Astrocyte of the cerebellum (primary cell): Measurements from ENCODE around the gene RYR1.

Experiments used
- DNase-seq: peaks from one replicate; pipeline ENCODE4 v3.0.0-alpha.2; 2011; ENCODE audit warnings: low read depth
- H3K4me3 ChIP-seq: 2 replicates; pipeline ENCODE4 v1.5.1; 2011; ENCODE audit warnings: mild to moderate bottlenecking, low read depth, low read length, moderate library complexity
- in situ Hi-C: cut with HindIII; loops from 2 replicates; pipeline ENCODE4 v1.10.0; 2017; ENCODE audit warnings: low sequenced_read_pairs
- TF ChIP-seq, protein P1 (sequence below): IDR thresholded peaks from 2 replicates; pipeline ENCODE4 v1.5.1; 2012; ENCODE audit warnings: low read length, low read depth, moderate library complexity, mild to moderate bottlenecking; ENCODE audit errors: missing control alignments

Gene RYR1

DNA sequence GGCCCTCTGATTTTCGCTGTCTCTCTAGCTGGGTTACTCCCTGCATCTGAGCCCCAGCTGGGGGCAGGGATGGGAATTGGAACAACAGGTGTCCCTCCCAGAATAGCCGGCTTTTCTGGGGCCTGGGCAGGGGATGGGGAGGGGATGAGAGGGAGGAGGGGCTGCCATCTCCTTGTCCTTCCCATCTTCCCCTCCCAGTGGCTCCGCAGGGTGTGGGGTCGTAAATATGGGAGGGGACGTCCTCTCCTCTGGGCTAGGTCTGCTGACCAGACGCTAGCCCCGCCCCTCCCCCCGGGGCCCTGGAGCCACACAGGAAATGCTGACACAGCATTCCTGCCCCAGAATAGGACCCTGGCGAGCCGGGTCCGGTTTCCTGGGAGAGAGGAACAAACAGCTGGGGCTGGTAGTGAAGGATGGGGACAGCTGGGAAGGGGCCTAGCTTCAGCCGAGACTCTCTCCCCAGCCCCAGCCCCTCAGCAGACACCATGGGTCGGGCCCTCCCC lies 1.1 kb downstream of the RYR1 start:
- TF ChIP-seq, protein P1, sequence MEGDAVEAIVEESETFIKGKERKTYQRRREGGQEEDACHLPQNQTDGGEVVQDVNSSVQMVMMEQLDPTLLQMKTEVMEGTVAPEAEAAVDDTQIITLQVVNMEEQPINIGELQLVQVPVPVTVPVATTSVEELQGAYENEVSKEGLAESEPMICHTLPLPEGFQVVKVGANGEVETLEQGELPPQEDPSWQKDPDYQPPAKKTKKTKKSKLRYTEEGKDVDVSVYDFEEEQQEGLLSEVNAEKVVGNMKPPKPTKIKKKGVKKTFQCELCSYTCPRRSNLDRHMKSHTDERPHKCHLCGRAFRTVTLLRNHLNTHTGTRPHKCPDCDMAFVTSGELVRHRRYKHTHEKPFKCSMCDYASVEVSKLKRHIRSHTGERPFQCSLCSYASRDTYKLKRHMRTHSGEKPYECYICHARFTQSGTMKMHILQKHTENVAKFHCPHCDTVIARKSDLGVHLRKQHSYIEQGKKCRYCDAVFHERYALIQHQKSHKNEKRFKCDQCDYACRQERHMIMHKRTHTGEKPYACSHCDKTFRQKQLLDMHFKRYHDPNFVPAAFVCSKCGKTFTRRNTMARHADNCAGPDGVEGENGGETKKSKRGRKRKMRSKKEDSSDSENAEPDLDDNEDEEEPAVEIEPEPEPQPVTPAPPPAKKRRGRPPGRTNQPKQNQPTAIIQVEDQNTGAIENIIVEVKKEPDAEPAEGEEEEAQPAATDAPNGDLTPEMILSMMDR: no peak
- DNase-seq: no peak
- H3K4me3 ChIP-seq: no peak overlapping the region
- in situ Hi-C loops: no loop called here

DNA sequence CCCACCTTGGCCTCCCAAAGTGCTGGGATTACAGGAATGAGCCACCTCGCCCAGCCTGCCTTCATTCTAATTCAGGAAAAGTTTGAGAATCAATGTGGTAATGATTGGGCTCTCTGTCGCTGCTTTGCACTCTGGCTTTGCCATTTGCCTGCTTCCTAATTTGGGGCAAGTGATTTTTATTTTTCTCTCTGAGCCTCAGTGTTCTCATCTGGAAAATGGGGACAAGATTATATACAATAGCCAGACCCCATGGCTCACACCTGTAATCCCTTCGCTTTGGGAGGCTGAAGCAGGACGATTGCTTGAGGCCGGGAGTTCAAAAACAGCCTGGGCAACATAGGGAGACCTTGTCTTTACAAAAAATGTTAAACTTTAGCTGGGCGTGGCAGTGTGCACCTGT lies 3.8 kb downstream of the RYR1 start:
- no peak for DNase-seq
- TF ChIP-seq, protein P1: no peak
- no peak overlapping the region for H3K4me3 ChIP-seq
- in situ Hi-C loops: no loop called here

DNA sequence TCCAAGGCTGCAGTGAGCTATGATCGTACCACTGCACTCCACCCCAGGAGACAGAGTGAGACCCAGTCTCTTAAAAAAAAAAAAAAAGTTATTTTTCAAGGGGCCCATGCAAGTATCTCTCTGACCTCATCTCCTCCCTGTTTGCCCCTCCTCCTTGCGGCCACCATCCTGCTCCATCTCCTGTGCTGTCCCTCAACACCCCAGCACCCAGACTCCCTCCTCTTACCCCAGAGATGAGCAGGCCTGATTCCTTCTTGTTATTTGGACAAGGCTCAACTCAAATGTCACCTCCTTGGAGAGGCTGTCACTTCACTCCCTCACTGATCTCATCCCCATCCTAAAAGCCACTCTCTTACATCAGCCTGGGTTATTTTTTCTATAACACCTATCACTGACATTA lies 4.4 kb downstream of the RYR1 start:
- TF ChIP-seq, protein P1: no peak
- DNase-seq: no peak
- in situ Hi-C loops: no loop called here
- H3K4me3 ChIP-seq: no peak overlapping the region

DNA sequence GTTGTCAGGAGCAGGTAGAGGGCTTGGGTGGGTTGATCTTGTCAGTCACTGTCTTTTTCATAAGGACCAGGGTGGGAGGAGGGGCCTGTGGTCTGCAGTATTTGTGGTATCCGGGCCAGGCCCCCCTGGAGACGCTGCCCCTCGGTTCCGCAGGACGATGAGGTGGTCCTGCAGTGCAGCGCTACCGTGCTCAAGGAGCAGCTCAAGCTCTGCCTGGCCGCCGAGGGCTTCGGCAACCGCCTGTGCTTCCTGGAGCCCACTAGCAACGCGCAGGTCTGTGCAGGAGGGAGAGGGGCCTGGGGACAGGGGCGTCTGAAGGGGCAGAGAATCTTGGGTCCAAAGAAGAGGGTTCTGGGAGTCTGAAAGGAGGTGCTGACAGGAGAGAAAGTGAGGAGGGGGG lies 7.1 kb downstream of the RYR1 start:
- H3K4me3 ChIP-seq: no peak overlapping the region
- in situ Hi-C loops: no loop called here
- no peak for DNase-seq
- TF ChIP-seq, protein P1: no peak

DNA sequence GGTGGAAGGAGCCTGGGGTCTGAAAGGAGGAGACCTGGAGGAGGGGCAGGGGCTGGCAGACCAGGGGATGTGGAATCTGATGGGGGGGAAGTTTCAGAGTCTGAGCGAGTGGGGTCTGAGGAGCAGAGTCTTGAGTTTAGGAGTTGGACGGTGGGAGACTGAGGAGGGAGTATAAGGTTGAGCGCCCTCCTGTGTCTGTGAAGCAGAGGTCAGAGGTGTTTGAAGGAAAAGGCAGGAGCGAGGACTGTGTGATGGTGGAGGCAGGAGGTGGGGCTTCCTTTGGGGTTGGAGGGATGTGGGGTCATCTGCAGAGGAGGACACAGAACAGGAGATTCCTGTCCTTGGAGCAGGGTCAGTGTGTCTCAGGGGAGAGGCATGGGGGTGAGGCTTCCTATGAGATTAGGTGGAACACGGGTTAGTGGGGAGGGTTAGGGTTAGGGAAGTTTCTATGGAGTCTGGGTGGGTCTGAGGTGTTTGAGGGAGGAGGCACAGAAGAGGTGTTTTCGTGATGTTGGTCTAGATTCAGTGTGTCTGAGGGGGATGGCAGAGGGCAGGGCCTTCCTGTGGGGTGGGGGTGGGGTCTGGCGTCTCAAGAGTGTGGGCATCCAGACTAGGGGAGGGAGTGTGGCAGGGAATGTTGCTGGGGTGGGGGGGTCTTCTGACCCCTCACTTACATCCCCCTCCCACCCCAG lies 8.3 kb downstream of the RYR1 start:
- in situ Hi-C loops: no loop called here
- TF ChIP-seq, protein P1: no peak
- no peak overlapping the region for H3K4me3 ChIP-seq
- DNase-seq: no peak

DNA sequence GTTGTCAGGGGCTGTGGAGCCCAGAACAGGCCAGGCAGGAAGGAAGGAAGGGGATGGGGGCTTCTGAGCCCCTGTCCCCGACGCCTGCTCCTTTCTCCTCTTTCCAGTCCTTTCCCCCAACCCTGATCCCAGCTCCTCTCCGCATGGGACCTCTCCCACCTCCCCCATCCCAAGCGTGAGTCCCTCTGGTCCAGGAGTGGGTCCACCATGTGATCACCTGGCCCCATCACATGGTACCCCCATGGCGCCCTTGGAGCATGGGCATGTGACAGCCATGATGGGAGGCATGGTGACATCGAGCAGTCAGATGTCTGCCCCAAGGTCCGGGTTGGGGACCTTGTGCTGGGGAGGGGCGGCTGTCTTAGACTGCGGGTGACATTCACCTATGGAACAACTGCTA lies 9.2 kb downstream of the RYR1 start:
- DNase-seq: no peak
- no peak overlapping the region for H3K4me3 ChIP-seq
- in situ Hi-C loops: no loop called here
- TF ChIP-seq, protein P1: no peak
